HFFc6 (cell line): Measurements from ENCODE around the gene DYNC1H1. TPM values are rescaled to one million over a fixed set of nuclear protein-coding genes. Genes with fewer than 3 reads are reported as not detected.

Experiments used
- DNase-seq: peaks from one replicate; pipeline ENCODE4 v3.0.0-alpha.2; 2018
- H3K27ac Mint-ChIP-seq: 2 replicates; pipeline ENCODE4 v1.8.0; 2020; ENCODE audit warnings: mild to moderate bottlenecking, mixed read lengths
- H3K27me3 Mint-ChIP-seq: 2 replicates; pipeline ENCODE4 v1.8.0; 2021; ENCODE audit warnings: mild to moderate bottlenecking, moderate library complexity, mixed read lengths; ENCODE audit not compliant: insufficient read depth
- H3K36me3 Mint-ChIP-seq: 2 replicates; pipeline ENCODE4 v1.8.0; 2021; ENCODE audit warnings: low read depth, mixed read lengths
- H3K4me1 Mint-ChIP-seq: 2 replicates; pipeline ENCODE4 v1.8.0; 2020; ENCODE audit warnings: low read depth, mixed read lengths
- H3K4me3 Mint-ChIP-seq: 2 replicates; pipeline ENCODE4 v1.8.0; 2020; ENCODE audit warnings: mild to moderate bottlenecking, moderate library complexity, mixed read lengths
- H3K9me3 Mint-ChIP-seq: 2 replicates; pipeline ENCODE4 v1.8.0; 2020; ENCODE audit warnings: mild to moderate bottlenecking, mixed read lengths
- CTCF ChIP-seq: fragments of 200-600 bp; sonication (generic); IDR thresholded peaks from 2 replicates; pipeline ENCODE4 v1.5.0; 2021; ENCODE audit warnings: antibody characterized with exemption, mild to moderate bottlenecking
- total RNA-seq, 6 experiments: library from RNA; stranded (reverse); fragmentation: NEBNext Ultra II Directional; extraction: Animal tissue kit (Norgen Biotek cat#: 25700); gene quantifications; 2 replicates in 1 of 6; 3 replicates in 5 of 6; pipeline ENCODE4 v1.2.3, GENCODE V29; 2021

Gene DYNC1H1
- total RNA-seq, 6 experiments from 2014 or later = 364 to 643 (median 408) TPM

GRCh38 chr14:101997429-101998336, 33.3 kb downstream of the DYNC1H1 start:
- Mint-ChIP-seq H3K4me1 (no peaks in the 10 kb centered on the region), H3K4me3 (no peak overlapping the region), H3K9me3 (no peaks in the 10 kb centered on the region), H3K27me3 (peaks cover 1% of the 10 kb centered on the region; the same call in 1 of the 2 replicates), H3K27ac (no peak overlapping the region; the same call in 1 of the 2 replicates), H3K36me3 (peaks cover 80% of the 10 kb centered on the region)
- DNase-seq = no peak
- TF ChIP-seq CTCF = no peak

- no peak for TF ChIP-seq CTCF
- no peaks in the 10 kb centered on the region for H3K9me3 Mint-ChIP-seq
- H3K4me1 Mint-ChIP-seq = peaks cover 5% of the 10 kb centered on the region
- peaks cover 1% of the 10 kb centered on the region; the same call in 1 of the 2 replicates for H3K27me3 Mint-ChIP-seq
- peaks cover 75% of the 10 kb centered on the region for H3K36me3 Mint-ChIP-seq
- DNase-seq = no peak
- H3K27ac Mint-ChIP-seq = no peak overlapping the region
- H3K4me3 Mint-ChIP-seq = no peak overlapping the region
Measured at GRCh38 chr14:102000902-102001301, 36.5 kb downstream of the DYNC1H1 start.

DNA sequence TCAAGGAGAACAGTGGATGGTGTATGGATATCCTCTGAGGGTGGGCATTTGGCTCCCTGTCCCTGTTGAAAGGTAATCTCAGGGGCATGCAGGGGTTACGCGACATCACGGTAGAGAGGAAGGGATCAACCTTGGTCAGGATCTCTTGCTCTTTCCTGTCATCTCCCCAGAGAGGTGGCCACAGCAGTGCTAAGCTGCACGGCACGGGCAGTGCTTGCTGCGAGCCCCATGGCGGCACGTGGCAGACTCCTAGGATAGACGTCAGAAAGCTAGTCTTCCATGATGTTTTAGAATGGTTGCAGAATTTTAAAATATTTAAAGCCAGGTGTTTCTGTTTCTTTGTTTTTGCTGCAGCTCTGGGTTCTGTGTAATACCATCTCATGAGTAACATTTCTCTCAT, 41.0 kb downstream of the DYNC1H1 start:
- no peak for TF ChIP-seq CTCF
- Mint-ChIP-seq H3K9me3 (no peaks in the 10 kb centered on the region), H3K4me1 (peaks cover 8% of the 10 kb centered on the region), H3K27ac (peak overlapping the region; percentile 9; the same call in 1 of the 2 replicates), H3K4me3 (no peak overlapping the region), H3K27me3 (peaks cover 2% of the 10 kb centered on the region; the same call in 1 of the 2 replicates), H3K36me3 (peaks cover 72% of the 10 kb centered on the region)
- no peak for DNase-seq

- no peak overlapping the region for H3K27ac Mint-ChIP-seq
- no peak for TF ChIP-seq CTCF
- H3K4me3 Mint-ChIP-seq = no peak overlapping the region
- H3K27me3 Mint-ChIP-seq = peaks cover 7% of the 10 kb centered on the region
- H3K9me3 Mint-ChIP-seq = no peaks in the 10 kb centered on the region
- peaks cover 79% of the 10 kb centered on the region for H3K36me3 Mint-ChIP-seq
- peaks cover 8% of the 10 kb centered on the region for H3K4me1 Mint-ChIP-seq
- no peak for DNase-seq
Measured at GRCh38 chr14:102007916-102008418, 43.6 kb downstream of the DYNC1H1 start.

- H3K27me3 Mint-ChIP-seq = peaks cover 9% of the 10 kb centered on the region
- H3K4me1 Mint-ChIP-seq = peaks cover 8% of the 10 kb centered on the region
- DNase-seq = no peak
- H3K4me3 Mint-ChIP-seq = no peak overlapping the region
- H3K9me3 Mint-ChIP-seq = no peaks in the 10 kb centered on the region
- no peak for TF ChIP-seq CTCF
- no peak overlapping the region for H3K27ac Mint-ChIP-seq
- peaks cover 84% of the 10 kb centered on the region for H3K36me3 Mint-ChIP-seq
Measured at GRCh38 chr14:102008891-102009290, 44.5 kb downstream of the DYNC1H1 start.
